Gastrocnemius medialis (tissue), 4 donors: ENCODE measurements around the gene PCYOX1L. TPM values are rescaled to one million over a fixed set of nuclear protein-coding genes. Genes with fewer than 3 reads are reported as not detected.

Experiments used
- ATAC-seq, 2 donors: fragments of 150-250 bp; one replicate each; pipeline ENCODE4 v1.9.1; 2016
- DNase-seq, 2 donors: peaks; one replicate each; pipeline ENCODE4 v3.0.0-alpha.2; 2019
- H3K27ac ChIP-seq, 4 donors: fragments of 200-600 bp; sonication (generic); 1 replicate in 1 of 4; 2 replicates in 3 of 4; pipeline ENCODE4 v1.5.1; 2016 to 2018; ENCODE audit warnings: mild to moderate bottlenecking in 2 of 4, moderate library complexity in 1 of 4
- H3K27me3 ChIP-seq, 3 donors: fragments of 200-600 bp; sonication (generic) in 2 of 3; 1 replicate in 1 of 3; 2 replicates in 2 of 3; pipeline versions ENCODE4 v1.5.1 to v1.6.0; 2016 to 2019; ENCODE audit warnings: mild to moderate bottlenecking in 1 of 3, moderate library complexity in 1 of 3
- H3K36me3 ChIP-seq, 2 donors: fragments of 200-600 bp; sonication (generic) in 1 of 2; one replicate each; pipeline ENCODE4 v1.5.1; 2017 to 2018
- H3K4me1 ChIP-seq, 2 donors: fragments of 200-600 bp; sonication (generic) in 1 of 2; one replicate each; pipeline ENCODE4 v1.5.1; 2016 to 2017; ENCODE audit warnings: mild to moderate bottlenecking in 2 of 2
- H3K4me3 ChIP-seq, 4 donors: fragments of 200-600 bp; sonication (generic) in 3 of 4; 1 replicate in 1 of 4; 2 replicates in 3 of 4; pipeline ENCODE4 v1.5.1; 2016 to 2019; ENCODE audit warnings: mild to moderate bottlenecking in 2 of 4
- H3K9me3 ChIP-seq, 3 donors: fragments of 200-600 bp; sonication (generic) in 2 of 3; 1 replicate in 1 of 3; 2 replicates in 2 of 3; pipeline ENCODE4 v1.5.1; 2016 to 2019
- CTCF ChIP-seq, 5 experiments: fragments of 450-650 bp in 3 of 5; fragments of 200-600 bp in 2 of 5; sonication (generic) in 2 of 5; IDR thresholded peaks in 4 of 5; conservative IDR thresholded peaks in 1 of 5; 1 replicate in 4 of 5; 2 replicates in 1 of 5; pipeline ENCODE4 v1.5.1; 2016 to 2019; ENCODE audit warnings: antibody characterized with exemption in 5 of 5, mild to moderate bottlenecking in 3 of 5, moderate library complexity in 3 of 5
- POLR2A ChIP-seq, 2 donors: fragments of 450-650 bp; IDR thresholded peaks; one replicate each; pipeline ENCODE4 v1.6.1; 2017; ENCODE audit warnings: antibody characterized with exemption in 2 of 2, mild to moderate bottlenecking in 2 of 2, moderate library complexity in 2 of 2
- in situ Hi-C, 4 donors: fragments of 200-750 bp; cut with MboI; loops; one replicate each; pipeline versions ENCODE4 v1.15.0 to v1.8.0; 2017; ENCODE audit warnings: low sequenced_read_pairs in 4 of 4
- intact Hi-C: fragments of 100-400 bp; cut with DNase I; formaldehyde crosslinking; loops from one replicate; pipeline ENCODE4 v1.15.1; 2023; ENCODE audit warnings: low total_unique reads
- total RNA-seq, 4 donors: library from RNA; depleted of rRNA; stranded (reverse); fragments of >200 nt; gene quantifications; one replicate each; pipeline versions ENCODE4 v1.1.0 to v1.2.3, GENCODE V29; 2016

Gene PCYOX1L
- total RNA-seq, 4 donors from 2014 or later = 0.29 to 1.5 (median 1.2) TPM

- TF ChIP-seq CTCF (IDR thresholded peaks at IDR 0.05 in 4 of 5, conservative IDR thresholded peaks at IDR 0.05 in 1 of 5) (no peak), POLR2A (IDR thresholded peaks at IDR 0.05) (no peak)
- DNase-seq (no peak), ATAC-seq (no peak)
- Histone ChIP-seq H3K27me3 (no peaks in the 10 kb centered on the region), H3K36me3 (peaks cover 0 to 68% of the 10 kb centered on the region in 2 donors), H3K4me3 (no peak overlapping the region), H3K9me3 (no peaks in the 10 kb centered on the region), H3K27ac (no peak overlapping the region), H3K4me1 (no peaks in the 10 kb centered on the region)
- in situ Hi-C loops (no loop called here), intact Hi-C loops (loop anchor here (10.0 kb wide), 1 partner anchor 217 kb away; no protein-coding TSS in a partner anchor)
These were observed 5.7 kb upstream of the PCYOX1L start for GRCh38 chr5:149352169-149352568.

- H3K4me1 ChIP-seq = peaks cover 3 to 9% of the 10 kb centered on the region in 2 donors
These were observed 3.9 kb upstream of the PCYOX1L start for GRCh38 chr5:149353911-149354310.

GRCh38 chr5:149355688-149356087 lies 2.2 kb upstream of the PCYOX1L start:
- H3K9me3 ChIP-seq = no peaks in the 10 kb centered on the region
- intact Hi-C loops (loop anchor here (10.0 kb wide), 1 partner anchor 221 kb away; no protein-coding TSS in a partner anchor), in situ Hi-C loops (no loop called here)

More at GRCh38 chr5:149353911-149354310, 3.9 kb upstream of the PCYOX1L start:
- Histone ChIP-seq H3K27ac (no peak overlapping the region), H3K27me3 (no peaks in the 10 kb centered on the region), H3K36me3 (peaks cover 0 to 54% of the 10 kb centered on the region in 2 donors), H3K9me3 (no peaks in the 10 kb centered on the region), H3K4me3 (no peak overlapping the region)
- in situ Hi-C loops = no loop called here
- intact Hi-C loops = loop anchor here (10.0 kb wide), 1 partner anchor 219 kb away; no protein-coding TSS in a partner anchor
- no peak for ATAC-seq
- DNase-seq = no peak
- no peak for TF ChIP-seq POLR2A (IDR thresholded peaks at IDR 0.05)
- no peak for TF ChIP-seq CTCF (IDR thresholded peaks at IDR 0.05 in 4 of 5, conservative IDR thresholded peaks at IDR 0.05 in 1 of 5)

GRCh38 chr5:149356391-149356790 lies 1.5 kb upstream of the PCYOX1L start:
- Histone ChIP-seq H3K27ac (no peak overlapping the region), H3K36me3 (peaks cover 0 to 30% of the 10 kb centered on the region in 2 donors), H3K4me1 (peaks cover 3 to 9% of the 10 kb centered on the region in 2 donors), H3K9me3 (no peaks in the 10 kb centered on the region), H3K27me3 (no peaks in the 10 kb centered on the region), H3K4me3 (no peak overlapping the region)
- in situ Hi-C loops = no loop called here
- DNase-seq (no peak), ATAC-seq (no peak)
- intact Hi-C loops = loop anchor here (10.0 kb wide), 1 partner anchor 222 kb away; no protein-coding TSS in a partner anchor
- TF ChIP-seq CTCF (IDR thresholded peaks at IDR 0.05 in 4 of 5, conservative IDR thresholded peaks at IDR 0.05 in 1 of 5) (no peak), POLR2A (IDR thresholded peaks at IDR 0.05) (no peak)

More at GRCh38 chr5:149355688-149356087, 2.2 kb upstream of the PCYOX1L start:
- no peak for ATAC-seq
- Histone ChIP-seq H3K27me3 (no peaks in the 10 kb centered on the region), H3K27ac (no peak overlapping the region), H3K4me1 (peaks cover 3 to 9% of the 10 kb centered on the region in 2 donors), H3K36me3 (peaks cover 0 to 37% of the 10 kb centered on the region in 2 donors), H3K4me3 (no peak overlapping the region)
- no peak for DNase-seq
- TF ChIP-seq CTCF (IDR thresholded peaks at IDR 0.05 in 4 of 5, conservative IDR thresholded peaks at IDR 0.05 in 1 of 5) = no peak

GRCh38 chr5:149358294-149358651 lies 427 bp downstream of the PCYOX1L start:
- peaks cover 0 to 11% of the 10 kb centered on the region in 2 donors for H3K36me3 ChIP-seq
- peak overlapping the region; percentile 50 to 64 (median 58) for H3K27ac ChIP-seq
- peak overlapping the region; percentile 67 to 92 (median 80) for H3K4me3 ChIP-seq
- H3K9me3 ChIP-seq = no peaks in the 10 kb centered on the region
- peak in 1 of 2 donors; percentile 34 for DNase-seq
- H3K4me1 ChIP-seq = peaks cover 3 to 9% of the 10 kb centered on the region in 2 donors
- peak; percentile 30 to 37 for ATAC-seq
- no peak for TF ChIP-seq CTCF (IDR thresholded peaks at IDR 0.05 in 4 of 5, conservative IDR thresholded peaks at IDR 0.05 in 1 of 5)
- TF ChIP-seq POLR2A (IDR thresholded peaks at IDR 0.05) = no peak
- intact Hi-C loops (loop anchor here (10.0 kb wide), 1 partner anchor 223 kb away; no protein-coding TSS in a partner anchor), in situ Hi-C loops (no loop called here)
- no peaks in the 10 kb centered on the region for H3K27me3 ChIP-seq
